Right lobe of liver (tissue), 6 donors: ENCODE data around the gene SLC1A3. TPM values are rescaled to one million over a fixed set of nuclear protein-coding genes. Genes with fewer than 3 reads are reported as not detected.

Experiments
- ATAC-seq, 4 donors: fragments of 200-7000 bp; cut with Tn5 transposase; one replicate each; pipeline ENCODE4 v1.9.1; 2020; ENCODE audit warnings: mild to moderate bottlenecking in 4 of 4, moderate library complexity in 4 of 4
- DNase-seq, 3 donors: peaks; one replicate each; pipeline ENCODE4 v3.0.0-alpha.2; 2020
- H3K27ac ChIP-seq, 3 donors: fragments of 200-600 bp; one replicate each; pipeline ENCODE4 v1.8.0; 2022
- H3K27me3 ChIP-seq, 2 donors: fragments of 200-600 bp; one replicate each; pipeline ENCODE4 v1.8.0; 2022
- H3K36me3 ChIP-seq, 4 donors: fragments of 200-600 bp; sonication (generic) in 1 of 4; one replicate each; pipeline versions ENCODE4 v1.5.1 to v1.8.0; 2017 to 2022; ENCODE audit warnings: control low read depth in 1 of 4
- H3K4me1 ChIP-seq, 4 donors: fragments of 200-600 bp; sonication (generic) in 1 of 4; one replicate each; pipeline versions ENCODE4 v1.5.1 to v1.8.0; 2017 to 2022; ENCODE audit warnings: control low read depth in 1 of 4
- H3K4me3 ChIP-seq, 3 donors: fragments of 200-600 bp; one replicate each; pipeline ENCODE4 v1.8.0; 2022
- H3K9me3 ChIP-seq, 4 donors: fragments of 200-600 bp; sonication (generic) in 1 of 4; one replicate each; pipeline versions ENCODE4 v1.5.1 to v1.8.0; 2017 to 2022; ENCODE audit warnings: control low read depth in 1 of 4
- POLR2A ChIP-seq: fragments of 450-650 bp; IDR thresholded peaks from one replicate; pipeline ENCODE4 v1.6.1; 2017; ENCODE audit warnings: antibody characterized with exemption, mild to moderate bottlenecking
- WGBS: methylation state at CpG from one replicate; pipeline ENCODE4 v1.1.6; 2018; ENCODE audit warnings: low coverage, low lambda C conversion rate; ENCODE audit not compliant: insufficient coverage; ENCODE audit errors: missing lambda C conversion rate; 5-methylcytosine and 5-hydroxymethylcytosine counted together
- intact Hi-C, 2 donors: fragments of 100-400 bp; cut with DNase I; formaldehyde crosslinking; loops; one replicate each; pipeline versions ENCODE4 v1.11.2 to v1.14.1; 2022
- total RNA-seq, 6 experiments: library from RNA; depleted of rRNA in 2 of 6; stranded (reverse); fragments of >200 nt in 2 of 6; fragmentation: NEBNext Ultra II Directional in 3 of 6; extraction: Animal tissue kit (Norgen Biotek cat#: 25700) in 3 of 6; gene quantifications; one replicate each; pipeline versions ENCODE4 v1.1.0 to v1.2.4, GENCODE V29; 2016 to 2023
- TF ChIP-seq, protein P1 (sequence below), 4 donors: fragments of 200-600 bp in 3 of 4; fragments of 450-650 bp in 1 of 4; IDR thresholded peaks; one replicate each; pipeline versions ENCODE4 v1.5.1 to v1.8.0; 2016 to 2022; ENCODE audit warnings: antibody characterized with exemption in 4 of 4, mild to moderate bottlenecking in 2 of 4
- donor health status: DM: no; HTN: yes; CAD: no.
- donor health status: DM: no; HTN: no; CAD: no.
- donor health status: DM: no; HTN: no; CAD: no.
- donor health status: DM: no; HTN: yes; CAD: no.
- donor health status: DM: no; HTN: yes; CAD: no.

SLC1A3 gene
- total RNA-seq, 6 experiments from 2014 or later, result 4.7 to 15.1 (median 6.1) TPM

DNA sequence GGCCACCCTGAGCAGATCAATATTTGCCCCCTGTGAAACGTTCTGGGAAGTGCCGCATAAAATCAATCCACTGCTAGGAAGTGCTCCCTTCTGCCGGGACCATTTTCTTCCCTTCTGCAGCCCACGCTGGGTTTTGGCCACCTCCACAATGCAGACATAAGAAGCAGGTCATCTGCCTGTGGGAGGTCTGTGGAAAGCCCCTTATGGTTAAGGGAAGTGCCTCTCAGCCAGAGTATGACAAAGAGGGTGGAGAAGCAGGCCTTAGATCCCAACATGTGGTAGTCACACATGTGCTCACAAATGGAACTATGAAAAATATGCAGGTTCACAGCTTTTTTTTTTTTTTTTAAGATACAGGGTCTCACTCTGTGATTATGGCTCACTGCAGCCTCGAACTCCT lies 82.8 kb downstream of the SLC1A3 start:
- 29% methylated on average over 3 of the region's 5 CpGs for WGBS
- Histone ChIP-seq H3K4me3 (no peak overlapping the region), H3K36me3 (no peaks in the 10 kb centered on the region), H3K9me3 (no peaks in the 10 kb centered on the region), H3K27ac (peak overlapping the region in 1 of 3 donors; percentile 47), H3K4me1 (peaks cover 0 to 10% (median 0%) of the 10 kb centered on the region in 4 donors), H3K27me3 (no peaks in the 10 kb centered on the region)
- intact Hi-C loops, result no loop called here
- DNase-seq (no peak), ATAC-seq (peak in 2 of 4 donors; percentile 8 to 10)
- TF ChIP-seq POLR2A, result peak; percentile 18
- TF ChIP-seq, protein P1, sequence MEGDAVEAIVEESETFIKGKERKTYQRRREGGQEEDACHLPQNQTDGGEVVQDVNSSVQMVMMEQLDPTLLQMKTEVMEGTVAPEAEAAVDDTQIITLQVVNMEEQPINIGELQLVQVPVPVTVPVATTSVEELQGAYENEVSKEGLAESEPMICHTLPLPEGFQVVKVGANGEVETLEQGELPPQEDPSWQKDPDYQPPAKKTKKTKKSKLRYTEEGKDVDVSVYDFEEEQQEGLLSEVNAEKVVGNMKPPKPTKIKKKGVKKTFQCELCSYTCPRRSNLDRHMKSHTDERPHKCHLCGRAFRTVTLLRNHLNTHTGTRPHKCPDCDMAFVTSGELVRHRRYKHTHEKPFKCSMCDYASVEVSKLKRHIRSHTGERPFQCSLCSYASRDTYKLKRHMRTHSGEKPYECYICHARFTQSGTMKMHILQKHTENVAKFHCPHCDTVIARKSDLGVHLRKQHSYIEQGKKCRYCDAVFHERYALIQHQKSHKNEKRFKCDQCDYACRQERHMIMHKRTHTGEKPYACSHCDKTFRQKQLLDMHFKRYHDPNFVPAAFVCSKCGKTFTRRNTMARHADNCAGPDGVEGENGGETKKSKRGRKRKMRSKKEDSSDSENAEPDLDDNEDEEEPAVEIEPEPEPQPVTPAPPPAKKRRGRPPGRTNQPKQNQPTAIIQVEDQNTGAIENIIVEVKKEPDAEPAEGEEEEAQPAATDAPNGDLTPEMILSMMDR (IDR thresholded peaks at IDR 0.05), result no peak

- H3K27ac ChIP-seq, result peak overlapping the region in 1 of 3 donors; percentile 47
- H3K9me3 ChIP-seq, result no peaks in the 10 kb centered on the region
- peak; percentile 76 to 86 (median 83) for DNase-seq
- no peaks in the 10 kb centered on the region for H3K27me3 ChIP-seq
- WGBS, result 7% methylated on average over 24 of the region's 50 CpGs
- intact Hi-C loops, result loop anchor here (5.0 to 10.0 kb wide), 2 partner anchors 273 to 276 kb away; no protein-coding TSS in a partner anchor
- H3K4me3 ChIP-seq, result peak overlapping the region; percentile 41 to 54 (median 41)
- peaks cover 0 to 10% (median 0%) of the 10 kb centered on the region in 4 donors for H3K4me1 ChIP-seq
- no peaks in the 10 kb centered on the region for H3K36me3 ChIP-seq
- peak; percentile 86 to 90 (median 88) for ATAC-seq
- no peak for TF ChIP-seq POLR2A
- TF ChIP-seq, protein P1 (IDR thresholded peaks at IDR 0.05), result peak; percentile 69 to 84 (median 80)
Measured at GRCh38 chr5:36690041-36690961, 83.9 kb downstream of the SLC1A3 start.

DNA sequence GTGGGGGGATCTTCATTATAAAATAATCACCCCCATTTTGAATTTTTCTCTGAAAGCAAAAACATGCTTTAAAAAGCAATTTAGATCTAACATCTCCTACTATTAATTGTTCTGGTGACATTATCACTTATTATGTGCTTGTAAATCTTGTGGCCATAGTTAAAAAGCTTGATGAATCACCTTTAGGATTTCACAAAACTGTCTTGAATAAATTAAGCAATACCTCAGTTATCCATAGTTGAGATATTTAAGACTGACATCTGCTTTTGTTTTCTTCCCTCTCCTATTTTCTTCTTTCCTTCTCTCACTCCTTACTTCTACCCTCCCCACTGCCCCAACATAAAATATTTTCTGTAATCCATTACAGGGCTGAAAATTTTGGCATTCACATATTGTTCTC lies 84.8 kb downstream of the SLC1A3 start:
- H3K9me3 ChIP-seq, result no peaks in the 10 kb centered on the region

DNA sequence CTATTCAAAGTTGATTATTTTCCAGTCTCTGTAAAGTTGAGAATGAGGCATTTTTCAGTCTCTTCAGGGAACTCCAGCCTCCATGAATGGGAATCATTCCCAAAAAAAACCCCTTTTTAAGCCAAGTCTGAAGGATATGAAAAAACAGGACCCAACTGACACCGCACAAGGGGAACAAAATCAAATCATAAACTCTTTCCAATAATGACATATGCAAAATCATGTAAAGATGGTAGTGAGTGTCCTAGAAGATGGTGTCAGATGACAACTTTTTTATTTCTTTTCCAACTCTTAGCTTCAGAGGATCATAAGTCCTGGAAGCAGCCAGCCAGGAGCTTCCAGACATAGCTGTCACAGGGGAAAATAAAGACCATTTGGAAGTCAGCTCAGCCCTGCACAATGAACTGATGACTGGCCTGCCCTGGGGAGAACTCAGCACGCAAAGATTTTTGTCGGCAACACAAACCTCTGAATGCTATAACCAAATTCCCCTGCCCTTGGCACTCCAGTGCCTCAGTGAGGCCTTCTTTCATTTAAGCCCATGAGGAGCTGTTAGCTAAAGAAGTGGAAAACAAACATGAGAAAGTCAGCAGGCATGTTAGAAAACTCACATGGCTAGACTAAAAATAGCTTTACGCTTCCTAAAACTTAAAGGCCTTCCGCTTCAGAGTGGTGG lies 85.4 kb downstream of the SLC1A3 start:
- no peak for DNase-seq
- Histone ChIP-seq H3K4me3 (no peak overlapping the region), H3K36me3 (no peaks in the 10 kb centered on the region), H3K27me3 (no peaks in the 10 kb centered on the region), H3K9me3 (no peaks in the 10 kb centered on the region), H3K4me1 (peaks cover 0 to 10% (median 0%) of the 10 kb centered on the region in 4 donors), H3K27ac (no peak overlapping the region)
- no peak for ATAC-seq
- TF ChIP-seq, protein P1 (IDR thresholded peaks at IDR 0.05), result no peak
- no peak for TF ChIP-seq POLR2A
- WGBS, result 65% methylated on average over 5 of the region's 5 CpGs
- intact Hi-C loops, result loop anchor here (5.0 to 10.0 kb wide), 2 partner anchors 275 to 277 kb away; no protein-coding TSS in a partner anchor

More for the DNA sequence above, 84.8 kb downstream of the SLC1A3 start:
- ATAC-seq, result no peak
- no peaks in the 10 kb centered on the region for H3K27me3 ChIP-seq
- H3K27ac ChIP-seq, result no peak overlapping the region
- no peak for DNase-seq
- no peaks in the 10 kb centered on the region for H3K36me3 ChIP-seq
- H3K4me1 ChIP-seq, result peaks cover 0 to 10% (median 0%) of the 10 kb centered on the region in 4 donors
- TF ChIP-seq POLR2A, result no peak
- TF ChIP-seq, protein P1 (IDR thresholded peaks at IDR 0.05), result no peak
- no peak overlapping the region for H3K4me3 ChIP-seq
- intact Hi-C loops, result loop anchor here (5.0 to 10.0 kb wide), 2 partner anchors 274 to 276 kb away; no protein-coding TSS in a partner anchor
